H1 (cell line): ENCODE measurements around the gene C5AR1. TPM values are rescaled to one million over a fixed set of nuclear protein-coding genes. Genes with fewer than 3 reads are reported as not detected.

Experiments used
- CTCF ChIA-PET: fragments of 300-600 bp; sonication (Branson Sonifier 250); formaldehyde crosslinking; loops from one replicate; lab custom pipeline; 2021; ENCODE audit not compliant: partially characterized antibody; lab: Charles Lee
- POLR2A ChIA-PET: fragments of 300-600 bp; sonication (Branson Sonifier 250); formaldehyde crosslinking; loops from one replicate; lab custom pipeline; 2021; ENCODE audit warnings: inconsistent platforms; ENCODE audit not compliant: partially characterized antibody; lab: Charles Lee
- DNase-seq, 2 experiments: peaks; one replicate each; pipeline versions ENCODE4 v3.0.0 to v3.0.0-alpha.2; 2010 to 2022; ENCODE audit warnings: low spot score in 2 of 2, low read depth in 1 of 2, mixed read lengths in 1 of 2
- FAIRE-seq: peaks from 2 replicates; lab custom pipeline; 2011; peaks lifted over from hg19 to GRCh38; lab: Jason Lieb, UNC
- H2AFZ ChIP-seq: 2 replicates; pipeline ENCODE4 v1.8.1; 2012; ENCODE audit warnings: low read length, inconsistent platforms
- H2AK5ac ChIP-seq: 2 replicates; pipeline ENCODE4 v1.6.1; 2013; ENCODE audit warnings: low read depth, low read length
- H2BK120ac ChIP-seq: replicated peaks from 2 replicates; pipeline ENCODE3; 2013; ENCODE audit warnings: low read depth, low read length, inconsistent platforms
- H2BK12ac ChIP-seq: 2 replicates; pipeline ENCODE4 v1.6.1; 2013; ENCODE audit warnings: low read depth, low read length
- H2BK15ac ChIP-seq: 2 replicates; pipeline ENCODE4 v1.6.1; 2013; ENCODE audit warnings: low read length
- H2BK20ac ChIP-seq: 2 replicates; pipeline ENCODE4 v1.6.1; 2013; ENCODE audit warnings: low read length
- H2BK5ac ChIP-seq: 2 replicates; pipeline ENCODE4 v1.6.1; 2013; ENCODE audit warnings: low read depth, low read length
- H3K14ac ChIP-seq: 2 replicates; pipeline ENCODE4 v1.6.1; 2013; ENCODE audit warnings: inconsistent platforms; ENCODE audit not compliant: insufficient read length
- H3K18ac ChIP-seq: 2 replicates; pipeline ENCODE4 v1.6.1; 2013; ENCODE audit warnings: low read length; ENCODE audit errors: extremely low read depth
- H3K23ac ChIP-seq: 2 replicates; pipeline ENCODE4 v1.6.1; 2013; ENCODE audit warnings: inconsistent platforms; ENCODE audit not compliant: insufficient read length
- H3K23me2 ChIP-seq: 2 replicates; pipeline ENCODE4 v1.6.1; 2013; ENCODE audit warnings: low read depth, low read length
- H3K27ac ChIP-seq: 2 replicates; pipeline ENCODE4 v1.6.1; 2011; ENCODE audit warnings: low read depth, low read length, inconsistent platforms
- H3K27me3 ChIP-seq, 4 experiments: replicated peaks in 1 of 4; 1 replicate in 1 of 4; 2 replicates in 3 of 4; pipeline versions ENCODE4 v1.6.1 to v1.8.1; 2011 to 2013; ENCODE audit warnings: low read length in 3 of 4, mild to moderate bottlenecking in 3 of 4, inconsistent platforms in 2 of 4, mixed read lengths in 2 of 4, moderate library complexity in 1 of 4; ENCODE audit not compliant: control insufficient read depth in 3 of 4, insufficient read depth in 3 of 4; ENCODE audit errors: extremely low read depth in 1 of 4
- H3K36me3 ChIP-seq, 4 experiments: 2 replicates each; pipeline versions ENCODE4 v1.6.1 to v1.8.1; 2011 to 2013; ENCODE audit warnings: mild to moderate bottlenecking in 4 of 4, low read length in 3 of 4, moderate library complexity in 2 of 4, control low read depth in 1 of 4, inconsistent platforms in 1 of 4; ENCODE audit not compliant: insufficient read depth in 4 of 4, control insufficient read depth in 2 of 4
- H3K4ac ChIP-seq: replicated peaks from 2 replicates; pipeline ENCODE3; 2013; ENCODE audit warnings: low read length, low read depth, mixed read lengths, inconsistent platforms; ENCODE audit not compliant: insufficient read length
- H3K4me1 ChIP-seq, 4 experiments: replicated peaks in 1 of 4; 1 replicate in 1 of 4; 2 replicates in 3 of 4; pipeline versions ENCODE4 v1.6.1 to v1.8.1; 2011 to 2013; ENCODE audit warnings: low read length in 3 of 4, inconsistent platforms in 2 of 4, mixed read lengths in 1 of 4; ENCODE audit not compliant: insufficient read depth in 4 of 4, control insufficient read depth in 3 of 4
- H3K4me2 ChIP-seq, 2 experiments: 2 replicates each; pipeline versions ENCODE4 v1.6.1 to v1.8.1; 2011 to 2013; ENCODE audit warnings: low read depth in 2 of 2, low read length in 2 of 2, control low read depth in 1 of 2, inconsistent platforms in 1 of 2, mild to moderate bottlenecking in 1 of 2; ENCODE audit not compliant: insufficient read depth in 1 of 2
- H3K4me3 ChIP-seq, 4 experiments: fragments of 200-600, 300-600 bp in 1 of 4; sonication (generic), shearing (Covaris generic), sonication (Bioruptor Twin) in 1 of 4; 2 replicates each; pipeline versions ENCODE4 v1.5.1 to v1.8.1; 2011 to 2016; ENCODE audit warnings: low read length in 4 of 4, low read depth in 3 of 4, control low read depth in 2 of 4, inconsistent platforms in 2 of 4, mild to moderate bottlenecking in 2 of 4, mixed read lengths in 1 of 4, moderate library complexity in 1 of 4; ENCODE audit not compliant: insufficient read depth in 2 of 4; ENCODE audit errors: extremely low read depth in 1 of 4
- H3K56ac ChIP-seq: replicated peaks from 2 replicates; pipeline ENCODE3; 2013; ENCODE audit warnings: low read depth, mild to moderate bottlenecking, mixed read lengths, low read length, inconsistent platforms; ENCODE audit not compliant: insufficient read length
- H3K79me1 ChIP-seq: 2 replicates; pipeline ENCODE4 v1.6.1; 2013; ENCODE audit warnings: low read depth, low read length, control low read depth
- H3K79me2 ChIP-seq, 2 experiments: 2 replicates each; pipeline versions ENCODE4 v1.6.1 to v1.8.1; 2012 to 2013; ENCODE audit warnings: low read length in 2 of 2, mild to moderate bottlenecking in 2 of 2, inconsistent platforms in 1 of 2; ENCODE audit not compliant: insufficient read depth in 2 of 2, control insufficient read depth in 1 of 2
- H3K9ac ChIP-seq, 4 experiments: replicated peaks in 1 of 4; 1 replicate in 1 of 4; 2 replicates in 3 of 4; pipeline versions ENCODE4 v1.6.1 to v1.8.1; 2011 to 2013; ENCODE audit warnings: low read depth in 3 of 4, low read length in 3 of 4, control low read depth in 2 of 4, mild to moderate bottlenecking in 2 of 4, moderate library complexity in 2 of 4, inconsistent platforms in 1 of 4; ENCODE audit errors: extremely low read depth in 1 of 4
- H3K9me3 ChIP-seq, 2 experiments: 2 replicates each; pipeline versions ENCODE4 v1.6.1 to v1.8.1; 2012 to 2013; ENCODE audit warnings: mild to moderate bottlenecking in 2 of 2, moderate library complexity in 2 of 2, control low read depth in 1 of 2, inconsistent platforms in 1 of 2, low read depth in 1 of 2, low read length in 1 of 2, mixed read lengths in 1 of 2; ENCODE audit not compliant: insufficient read depth in 2 of 2
- H4K20me1 ChIP-seq, 2 experiments: replicated peaks in 1 of 2; 2 replicates each; pipeline versions ENCODE3 to v1.8.1; 2011 to 2013; ENCODE audit warnings: inconsistent platforms in 2 of 2, low read length in 2 of 2, mild to moderate bottlenecking in 1 of 2; ENCODE audit not compliant: insufficient read depth in 2 of 2, control insufficient read depth in 1 of 2
- H4K5ac ChIP-seq: 2 replicates; pipeline ENCODE4 v1.6.1; 2013; ENCODE audit warnings: low read length, low read depth, mixed read lengths, inconsistent platforms; ENCODE audit not compliant: insufficient read length
- H4K8ac ChIP-seq: 2 replicates; pipeline ENCODE4 v1.8.0; 2013; ENCODE audit warnings: mild to moderate bottlenecking, moderate library complexity, low read length, inconsistent platforms; ENCODE audit not compliant: insufficient read depth; ENCODE audit errors: extremely low read depth
- H4K91ac ChIP-seq: replicated peaks from 2 replicates; pipeline ENCODE3; 2013; ENCODE audit warnings: low read length, mixed read lengths, inconsistent platforms; ENCODE audit not compliant: insufficient read length
- CREB1 ChIP-seq: IDR thresholded peaks from 2 replicates; pipeline ENCODE4 v1.6.1; 2012; ENCODE audit warnings: inconsistent platforms
- HDAC2 ChIP-seq, 2 experiments: fragments of 300-600 bp in 1 of 2; sonication (generic) in 1 of 2; IDR thresholded peaks; 2 replicates each; pipeline ENCODE4 v1.6.1; 2011 to 2012; ENCODE audit warnings: low read depth in 2 of 2, low read length in 2 of 2, mild to moderate bottlenecking in 2 of 2, moderate library complexity in 2 of 2, borderline replicate concordance in 1 of 2, inconsistent platforms in 1 of 2
- JUND ChIP-seq: IDR thresholded peaks from 2 replicates; pipeline ENCODE4 v1.6.1; 2011; ENCODE audit warnings: mild to moderate bottlenecking, improper control_type of control experiment, low read length
- KDM1A ChIP-seq: fragments of 200-600, 300-600 bp; sonication (generic); IDR thresholded peaks from 2 replicates; pipeline ENCODE4 v1.7.1; 2016; ENCODE audit warnings: mild to moderate bottlenecking, low read length, borderline replicate concordance
- RAD21 ChIP-seq, 2 experiments: IDR thresholded peaks in 1 of 2; conservative IDR thresholded peaks in 1 of 2; 2 replicates each; pipeline ENCODE4 v1.6.1; 2011; ENCODE audit warnings: low read depth in 2 of 2, low read length in 2 of 2, improper control_type of control experiment in 1 of 2, inconsistent platforms in 1 of 2, mild to moderate bottlenecking in 1 of 2, moderate library complexity in 1 of 2
- RBBP5 ChIP-seq: IDR thresholded peaks from 2 replicates; pipeline ENCODE4 v1.7.1; 2012; ENCODE audit warnings: low read depth, mild to moderate bottlenecking, inconsistent platforms, low read length, moderate library complexity, borderline replicate concordance
- WGBS, 2 experiments: shearing (Covaris generic) in 1 of 2; methylation state at CpG; one replicate each; pipeline versions ENCODE4 v1.1.6 to v1.1.7; 2013 to 2015; ENCODE audit warnings: low lambda C conversion rate in 2 of 2, mixed read lengths in 2 of 2, inconsistent platforms in 1 of 2, low coverage in 1 of 2, missing lambda C conversion rate in 1 of 2; ENCODE audit not compliant: insufficient replicate concordance in 2 of 2, insufficient coverage in 1 of 2, insufficient read length in 1 of 2; ENCODE audit errors: extremely low coverage in 1 of 2, missing lambda C conversion rate in 1 of 2; 5-methylcytosine and 5-hydroxymethylcytosine counted together
- polyA plus RNA-seq, 7 experiments: library from polyadenylated mRNA; depleted of rRNA in 3 of 7; stranded (reverse) in 5 of 7; unstranded in 2 of 7; fragments of >200 nt in 5 of 7; fragments of 200-250 nt in 2 of 7; gene quantifications; 1 replicate in 5 of 7; 2 replicates in 1 of 7; 4 replicates in 1 of 7; pipeline versions ENCODE4 v1.2.1 to v1.2.3, GENCODE V29; 2011 to 2013; ENCODE audit warnings: missing spikeins in 2 of 7, mixed read lengths in 2 of 7
- total RNA-seq: library from RNA; stranded (reverse); fragmentation: NEBNext Ultra II Directional; extraction: Animal tissue kit (Norgen Biotek cat#: 25700); gene quantifications from 2 replicates; pipeline ENCODE4 v1.2.1, GENCODE V29; 2021
- TF ChIP-seq, protein P1 (sequence below): IDR thresholded peaks from 2 replicates; pipeline ENCODE4 v1.6.1; 2012; ENCODE audit warnings: low read length, inconsistent platforms
- TF ChIP-seq, protein P2 (sequence below), 3 experiments: IDR thresholded peaks; 1 replicate in 2 of 3; 2 replicates in 1 of 3; pipeline versions ENCODE4 v1.5.1 to v1.6.1; 2011; ENCODE audit warnings: low read length in 3 of 3, mild to moderate bottlenecking in 3 of 3, inconsistent platforms in 2 of 3, low read depth in 1 of 3, moderate library complexity in 1 of 3; ENCODE audit not compliant: insufficient read depth in 1 of 3; ENCODE audit errors: control extremely low read depth in 1 of 3

Gene C5AR1
- total and polyA plus RNA-seq, 2 of the 8 experiments (the other 6 are each of a cell fraction or from before 2014, with no cell fraction given): 0.20 TPM; not detected in 1

DNA sequence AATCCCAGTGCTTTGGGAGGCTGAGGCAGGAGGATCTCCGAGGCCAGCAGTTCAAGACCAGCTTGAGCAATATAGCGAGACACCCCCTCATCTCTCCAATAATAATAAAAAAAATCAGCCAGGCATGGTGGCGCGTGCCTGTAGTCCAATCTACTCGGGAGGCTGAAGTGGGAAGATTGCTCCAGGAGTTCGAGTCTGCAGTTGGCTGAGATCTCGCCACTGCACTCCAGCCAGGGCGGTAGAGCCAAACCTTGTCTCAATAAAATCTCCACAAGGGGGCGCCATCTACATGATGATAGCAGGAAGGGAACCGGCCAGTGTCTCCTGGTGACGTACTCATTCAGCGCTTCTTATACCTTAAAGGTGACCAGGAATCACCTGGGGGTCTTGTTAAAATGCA, 13.6 kb upstream of the C5AR1 start:
- H3K56ac ChIP-seq: no peak overlapping the region
- H3K4me3 ChIP-seq: no peak overlapping the region
- H3K23ac ChIP-seq: no peak overlapping the region
- no peak overlapping the region for H2BK15ac ChIP-seq
- H2AK5ac ChIP-seq: no peak overlapping the region
- no peak overlapping the region for H4K5ac ChIP-seq
- no peak overlapping the region for H4K8ac ChIP-seq
- H3K9me3 ChIP-seq: no peaks in the 10 kb centered on the region
- no peak overlapping the region for H3K4ac ChIP-seq
- no peaks in the 10 kb centered on the region for H3K36me3 ChIP-seq
- no peaks in the 10 kb centered on the region for H3K27me3 ChIP-seq
- ChIA-PET POLR2A (interaction anchor here (0.6 to 1.2 kb wide), 3 partner anchors 10 to 153 kb away, joined by 3 read pairs; no protein-coding TSS in a partner anchor), CTCF (interaction anchor here (0.6 to 10.4 kb wide), 16 partner anchors 10 to 137 kb away, joined by 3 to 90 read pairs (median 5); no protein-coding TSS in a partner anchor)
- H4K20me1 ChIP-seq: no peaks in the 10 kb centered on the region
- H2BK120ac ChIP-seq: no peak overlapping the region
- H2BK12ac ChIP-seq: no peak overlapping the region
- no peak overlapping the region for H2AFZ ChIP-seq
- no peaks in the 10 kb centered on the region for H3K79me2 ChIP-seq
- H3K27ac ChIP-seq: no peak overlapping the region
- H3K18ac ChIP-seq: no peak overlapping the region
- no peak overlapping the region for H3K9ac ChIP-seq
- 21% methylated on average over 12 of the region's 12 CpGs; no CpG with 5 or more reads in 1 of the 2 experiments for WGBS, 2 experiments
- no peak overlapping the region for H4K91ac ChIP-seq
- peak; percentile 96 for FAIRE-seq
- no peak overlapping the region for H3K4me2 ChIP-seq
- no peak overlapping the region for H3K14ac ChIP-seq
- DNase-seq: peak; percentile 67 to 88
- peak; percentile 44; the same call in 1 of the 2 replicates for TF ChIP-seq JUND
- no peak for TF ChIP-seq HDAC2 (IDR thresholded peaks at IDR 0.05; ENCODE audit: borderline replicate concordance in 1 of 2, low read depth in 2 of 2, low read length in 2 of 2)
- TF ChIP-seq, protein P1, sequence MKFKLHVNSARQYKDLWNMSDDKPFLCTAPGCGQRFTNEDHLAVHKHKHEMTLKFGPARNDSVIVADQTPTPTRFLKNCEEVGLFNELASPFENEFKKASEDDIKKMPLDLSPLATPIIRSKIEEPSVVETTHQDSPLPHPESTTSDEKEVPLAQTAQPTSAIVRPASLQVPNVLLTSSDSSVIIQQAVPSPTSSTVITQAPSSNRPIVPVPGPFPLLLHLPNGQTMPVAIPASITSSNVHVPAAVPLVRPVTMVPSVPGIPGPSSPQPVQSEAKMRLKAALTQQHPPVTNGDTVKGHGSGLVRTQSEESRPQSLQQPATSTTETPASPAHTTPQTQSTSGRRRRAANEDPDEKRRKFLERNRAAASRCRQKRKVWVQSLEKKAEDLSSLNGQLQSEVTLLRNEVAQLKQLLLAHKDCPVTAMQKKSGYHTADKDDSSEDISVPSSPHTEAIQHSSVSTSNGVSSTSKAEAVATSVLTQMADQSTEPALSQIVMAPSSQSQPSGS: peak; percentile 43; the same call in 1 of the 2 replicates
- TF ChIP-seq RAD21 (IDR thresholded peaks at IDR 0.05 in 1 of 2, conservative IDR thresholded peaks at IDR 0.05 in 1 of 2; ENCODE audit: low read depth in 2 of 2, low read length in 2 of 2): peak; percentile 94 to 95
- TF ChIP-seq KDM1A: peak; percentile 82
- no peak for TF ChIP-seq RBBP5
- TF ChIP-seq, protein P2, sequence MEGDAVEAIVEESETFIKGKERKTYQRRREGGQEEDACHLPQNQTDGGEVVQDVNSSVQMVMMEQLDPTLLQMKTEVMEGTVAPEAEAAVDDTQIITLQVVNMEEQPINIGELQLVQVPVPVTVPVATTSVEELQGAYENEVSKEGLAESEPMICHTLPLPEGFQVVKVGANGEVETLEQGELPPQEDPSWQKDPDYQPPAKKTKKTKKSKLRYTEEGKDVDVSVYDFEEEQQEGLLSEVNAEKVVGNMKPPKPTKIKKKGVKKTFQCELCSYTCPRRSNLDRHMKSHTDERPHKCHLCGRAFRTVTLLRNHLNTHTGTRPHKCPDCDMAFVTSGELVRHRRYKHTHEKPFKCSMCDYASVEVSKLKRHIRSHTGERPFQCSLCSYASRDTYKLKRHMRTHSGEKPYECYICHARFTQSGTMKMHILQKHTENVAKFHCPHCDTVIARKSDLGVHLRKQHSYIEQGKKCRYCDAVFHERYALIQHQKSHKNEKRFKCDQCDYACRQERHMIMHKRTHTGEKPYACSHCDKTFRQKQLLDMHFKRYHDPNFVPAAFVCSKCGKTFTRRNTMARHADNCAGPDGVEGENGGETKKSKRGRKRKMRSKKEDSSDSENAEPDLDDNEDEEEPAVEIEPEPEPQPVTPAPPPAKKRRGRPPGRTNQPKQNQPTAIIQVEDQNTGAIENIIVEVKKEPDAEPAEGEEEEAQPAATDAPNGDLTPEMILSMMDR (IDR thresholded peaks at IDR 0.05; ENCODE audit: control extremely low read depth in 1 of 3, insufficient read depth in 1 of 3, low read depth in 1 of 3, low read length in 3 of 3): peak; percentile 68 to 95 (median 87)
- peak; percentile 91 for TF ChIP-seq CREB1
- TF ChIP-seq, all 59 proteins: peak for 6
- Histone ChIP-seq H2BK20ac (no peak overlapping the region), H3K23me2 (no peaks in the 10 kb centered on the region), H3K4me1 (0 out of 7 replicates have a peak, but pooled peaks cover 0 to 2% (median 0%) of the 10 kb centered on the region in 4 experiments), H2BK5ac (no peak overlapping the region), H3K79me1 (no peaks in the 10 kb centered on the region)
